WI38 (cell line): Measurements from ENCODE around the gene OR5A2.
"Not testable (repeated sequence)": the region's sequence is repeated elsewhere in the genome, so short reads cannot be mapped to it uniquely, and the experiment has no call there.

Source experiments
- H3K4me3 ChIP-seq: 2 replicates; pipeline ENCODE4 v1.5.1; 2011; ENCODE audit warnings: low read depth, mild to moderate bottlenecking, control low read depth, low read length
- TF ChIP-seq, protein P1 (sequence below): IDR thresholded peaks from 2 replicates; pipeline ENCODE4 v1.5.1; 2012; ENCODE audit warnings: low read depth, mild to moderate bottlenecking, control low read depth, low read length

The OR5A2 gene, protein sequence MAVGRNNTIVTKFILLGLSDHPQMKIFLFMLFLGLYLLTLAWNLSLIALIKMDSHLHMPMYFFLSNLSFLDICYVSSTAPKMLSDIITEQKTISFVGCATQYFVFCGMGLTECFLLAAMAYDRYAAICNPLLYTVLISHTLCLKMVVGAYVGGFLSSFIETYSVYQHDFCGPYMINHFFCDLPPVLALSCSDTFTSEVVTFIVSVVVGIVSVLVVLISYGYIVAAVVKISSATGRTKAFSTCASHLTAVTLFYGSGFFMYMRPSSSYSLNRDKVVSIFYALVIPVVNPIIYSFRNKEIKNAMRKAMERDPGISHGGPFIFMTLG

DNA sequence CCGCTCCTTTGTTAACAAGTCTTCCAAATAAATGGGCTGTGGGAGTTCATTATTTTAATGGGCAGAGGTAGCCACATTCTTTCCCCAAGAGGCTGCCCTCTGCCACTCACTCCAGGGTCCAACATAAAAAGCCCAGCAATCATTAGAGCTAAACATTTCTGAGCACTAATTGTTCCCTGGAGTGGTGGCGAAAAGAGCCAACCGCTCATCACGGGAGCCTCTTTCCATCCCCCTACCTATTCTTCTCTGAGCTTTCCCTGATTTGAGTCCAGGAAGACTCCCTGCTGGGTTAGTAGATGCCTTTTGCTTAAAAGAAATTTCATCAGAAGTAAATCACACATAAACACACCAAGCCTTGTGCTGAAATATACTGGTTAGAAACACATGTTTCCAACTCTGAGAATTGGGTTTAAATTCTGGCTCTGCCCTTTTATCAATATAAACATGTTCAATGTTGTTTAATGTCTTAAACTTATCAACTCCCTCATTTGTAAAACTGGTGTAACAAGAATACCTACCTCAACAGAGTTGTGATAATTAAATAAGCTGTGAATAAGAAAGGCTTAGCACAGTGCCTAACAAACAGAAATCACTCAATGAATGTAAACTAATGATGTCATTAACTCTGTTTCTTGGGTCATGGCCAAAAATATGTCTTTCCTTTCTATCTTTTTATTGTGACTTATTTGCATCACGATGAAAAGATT, at the start of gene OR5A2:
TSS of gene OR5A2 (minus strand) at position 53 of the 707 bp plus-strand sequence. CDS start 3,460 bp downstream, outside the sequence.
- H3K4me3 ChIP-seq = no peak within 1 kb of the TSS
- TF ChIP-seq, protein P1, sequence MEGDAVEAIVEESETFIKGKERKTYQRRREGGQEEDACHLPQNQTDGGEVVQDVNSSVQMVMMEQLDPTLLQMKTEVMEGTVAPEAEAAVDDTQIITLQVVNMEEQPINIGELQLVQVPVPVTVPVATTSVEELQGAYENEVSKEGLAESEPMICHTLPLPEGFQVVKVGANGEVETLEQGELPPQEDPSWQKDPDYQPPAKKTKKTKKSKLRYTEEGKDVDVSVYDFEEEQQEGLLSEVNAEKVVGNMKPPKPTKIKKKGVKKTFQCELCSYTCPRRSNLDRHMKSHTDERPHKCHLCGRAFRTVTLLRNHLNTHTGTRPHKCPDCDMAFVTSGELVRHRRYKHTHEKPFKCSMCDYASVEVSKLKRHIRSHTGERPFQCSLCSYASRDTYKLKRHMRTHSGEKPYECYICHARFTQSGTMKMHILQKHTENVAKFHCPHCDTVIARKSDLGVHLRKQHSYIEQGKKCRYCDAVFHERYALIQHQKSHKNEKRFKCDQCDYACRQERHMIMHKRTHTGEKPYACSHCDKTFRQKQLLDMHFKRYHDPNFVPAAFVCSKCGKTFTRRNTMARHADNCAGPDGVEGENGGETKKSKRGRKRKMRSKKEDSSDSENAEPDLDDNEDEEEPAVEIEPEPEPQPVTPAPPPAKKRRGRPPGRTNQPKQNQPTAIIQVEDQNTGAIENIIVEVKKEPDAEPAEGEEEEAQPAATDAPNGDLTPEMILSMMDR = no peak

- H3K4me3 ChIP-seq = no peak overlapping the region
- TF ChIP-seq, protein P1 = no peak
Observed at GRCh38 chr11:59475176-59475575, 49.0 kb upstream of the OR5A2 start.

DNA sequence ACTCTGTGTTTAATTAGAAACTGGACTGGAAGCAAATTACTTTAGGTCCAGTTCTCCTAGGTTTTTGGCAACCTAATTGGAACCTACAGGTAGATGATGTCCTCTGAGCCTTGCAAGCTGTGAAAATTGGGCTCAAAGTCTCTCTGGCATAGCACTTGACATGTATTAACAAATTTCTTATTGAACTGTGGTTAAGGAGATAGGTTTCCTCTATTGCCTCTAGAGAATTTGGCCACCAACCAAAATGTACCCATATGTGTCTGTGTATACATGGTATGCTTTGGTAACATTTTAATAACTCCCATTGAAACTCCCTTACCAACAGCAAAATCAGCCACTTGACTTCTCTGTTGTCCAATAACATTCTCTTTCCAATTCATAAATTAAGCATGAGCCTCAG, 46.8 kb upstream of the OR5A2 start, which contains the start of gene OR4D10:
TSS of gene OR4D10 (plus strand) at position 301 of the 400 bp plus-strand sequence. CDS start 4,115 bp downstream, outside the sequence.
- TF ChIP-seq, protein P1 = no peak
- no peak within 1 kb of the TSS for H3K4me3 ChIP-seq

GRCh38 chr11:59463190-59463641, 37.0 kb upstream of the OR5A2 start:
- TF ChIP-seq, protein P1 = no peak

DNA sequence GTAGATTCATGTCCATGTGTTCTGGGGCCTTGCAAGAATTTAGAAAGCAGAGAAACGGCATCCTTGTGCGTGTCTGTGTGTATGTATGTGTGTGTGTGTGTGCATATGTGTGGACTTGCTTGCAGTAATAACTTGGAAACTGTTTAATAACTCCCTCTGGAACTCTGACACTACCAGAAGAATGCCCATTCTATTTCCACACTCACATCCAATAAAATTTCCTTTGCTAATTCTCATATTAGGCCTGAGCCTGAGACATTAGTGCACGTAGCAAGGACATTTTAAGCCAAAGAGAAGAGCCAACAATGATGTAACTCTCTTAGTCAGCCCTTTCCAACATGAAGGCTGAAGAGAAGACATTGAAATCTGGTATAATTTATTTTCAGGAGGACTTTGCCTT, 33.7 kb upstream of the OR5A2 start:
- TF ChIP-seq, protein P1 = no peak
- H3K4me3 ChIP-seq = no peak overlapping the region

More at GRCh38 chr11:59463190-59463641, 37.0 kb upstream of the OR5A2 start:
- H3K4me3 ChIP-seq = no peak overlapping the region

- no peak within 1 kb of the TSS for H3K4me3 ChIP-seq
- TF ChIP-seq, protein P1 = no peak
Observed at GRCh38 chr11:59456661-59457060, 30.4 kb upstream of the OR5A2 start, which contains the start of gene OR4D6. Gene OR4D6, plus strand, starts transcription at chr11:59456961. Its CDS starts 0 bp downstream, at chr11:59456961.

DNA sequence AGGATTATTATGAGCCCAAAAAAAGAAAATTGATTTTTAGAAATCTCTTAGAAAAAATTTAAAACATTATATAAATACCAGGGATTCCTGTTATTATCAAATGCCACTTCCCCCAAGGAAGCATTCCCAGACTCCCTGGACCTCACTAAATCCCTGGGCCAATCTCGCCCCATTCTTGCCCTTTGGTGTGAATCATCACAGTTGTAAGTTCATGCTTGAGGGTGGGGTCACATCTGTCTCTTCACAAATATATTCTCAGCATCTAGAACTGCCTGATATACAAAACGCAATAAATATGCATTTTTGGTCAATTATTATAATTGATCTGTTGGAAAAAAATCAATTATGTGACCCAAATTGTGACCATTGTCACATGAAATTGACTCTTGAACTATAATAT, 22.3 kb upstream of the OR5A2 start:
- H3K4me3 ChIP-seq = no peak overlapping the region
- TF ChIP-seq, protein P1 = no peak

DNA sequence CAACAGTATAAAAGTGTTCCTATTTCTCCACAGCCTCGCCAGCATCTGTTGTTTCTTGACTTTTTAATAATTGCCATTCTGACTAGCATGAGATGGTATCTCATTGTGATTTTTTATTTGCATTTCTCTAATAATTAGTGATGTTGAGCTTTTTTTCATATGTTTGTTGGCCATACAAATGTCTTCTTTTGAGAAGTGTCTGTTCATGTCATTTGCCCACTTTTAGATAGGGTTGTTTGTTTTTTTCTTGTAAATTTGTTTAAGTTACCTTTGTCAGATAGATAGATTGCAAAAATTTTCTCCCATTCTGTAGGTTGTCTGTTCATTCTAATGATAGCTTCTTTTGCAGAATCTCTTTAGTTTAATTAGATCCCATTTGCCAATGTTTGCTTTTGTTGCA, 19.4 kb upstream of the OR5A2 start:
- H3K4me3 ChIP-seq = not testable (repeated sequence)
